ENCODE measurements around the gene BTN2A1.

The BTN2A1 gene

GRCh38 chr6:26475823-26476729, 18.3 kb downstream of the BTN2A1 start:
- no peak for TF ChIP-seq CTCF (IDR thresholded peaks at IDR 0.05; ENCODE audit: borderline replicate concordance, insufficient read depth, low read depth, low read length)
- H3K4me3 ChIP-seq (ENCODE audit: low read depth, low read length): no peak overlapping the region

DNA sequence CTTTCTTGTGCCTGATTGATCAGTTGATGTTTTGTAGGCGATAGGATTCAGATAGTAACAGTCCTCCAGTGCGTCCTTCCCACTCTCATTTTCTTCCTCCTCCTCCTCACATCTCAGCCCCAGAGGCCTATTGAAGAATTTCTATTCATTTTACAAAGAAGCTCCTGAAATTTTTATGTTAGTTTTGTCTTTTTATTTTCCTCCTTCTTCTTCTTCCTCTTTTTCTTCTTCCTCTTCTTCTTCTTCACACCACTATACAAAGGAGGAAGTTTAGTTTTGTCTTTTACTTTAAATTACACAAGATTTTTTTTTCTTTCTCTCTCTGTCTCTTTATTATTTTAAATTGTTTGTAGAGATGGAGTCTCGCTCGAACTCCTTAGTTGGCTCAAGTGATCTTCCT, 19.1 kb downstream of the BTN2A1 start:
- H3K4me3 ChIP-seq (ENCODE audit: low read depth, low read length): no peak overlapping the region
- no peak for TF ChIP-seq CTCF (IDR thresholded peaks at IDR 0.05; ENCODE audit: borderline replicate concordance, insufficient read depth, low read depth, low read length)

GRCh38 chr6:26477426-26477825, 19.7 kb downstream of the BTN2A1 start:
- H3K4me3 ChIP-seq (ENCODE audit: low read depth, low read length): no peak overlapping the region
- TF ChIP-seq CTCF (IDR thresholded peaks at IDR 0.05; ENCODE audit: borderline replicate concordance, insufficient read depth, low read depth, low read length): no peak

- TF ChIP-seq CTCF (IDR thresholded peaks at IDR 0.05; ENCODE audit: borderline replicate concordance, insufficient read depth, low read depth, low read length): no peak
- no peak overlapping the region for H3K4me3 ChIP-seq (ENCODE audit: low read depth, low read length)
Observed at GRCh38 chr6:26478100-26478984, 20.6 kb downstream of the BTN2A1 start.

DNA sequence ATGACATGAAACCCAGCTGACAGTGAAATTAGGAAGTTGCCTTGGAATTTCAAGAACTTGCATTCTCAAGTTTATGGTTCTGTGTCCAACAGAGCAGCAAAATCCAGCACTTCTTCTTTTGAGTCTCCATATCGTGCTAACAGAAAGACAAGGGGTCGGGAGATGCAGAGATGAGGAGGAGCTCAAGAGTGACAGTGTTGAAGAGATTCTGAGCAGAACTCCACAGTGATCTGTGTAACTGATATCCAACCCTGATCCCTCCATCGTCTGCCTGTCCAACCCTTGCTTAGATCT, 21.2 kb downstream of the BTN2A1 start:
- no peak for TF ChIP-seq CTCF (IDR thresholded peaks at IDR 0.05; ENCODE audit: borderline replicate concordance, insufficient read depth, low read depth, low read length)
- H3K4me3 ChIP-seq (ENCODE audit: low read depth, low read length): no peak overlapping the region

DNA sequence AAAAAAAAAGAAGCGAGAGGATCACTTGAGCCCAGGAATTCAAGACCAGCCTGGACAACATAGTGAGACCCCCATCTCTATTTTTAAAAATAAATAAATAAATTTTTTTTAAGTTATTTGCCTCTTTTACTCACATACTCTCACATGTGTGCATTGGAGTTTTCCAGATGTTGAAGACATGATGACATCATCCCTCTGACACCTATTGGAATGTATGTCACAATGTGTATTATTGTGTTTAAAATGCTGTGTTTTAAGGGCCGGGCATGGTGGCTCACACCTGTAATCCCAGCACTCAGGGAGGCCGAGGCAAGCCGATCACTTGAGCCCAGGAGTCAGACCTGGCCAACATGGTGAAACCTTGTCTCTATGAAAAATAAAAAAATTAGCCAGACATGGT, 24.6 kb downstream of the BTN2A1 start:
- no peak for TF ChIP-seq CTCF (IDR thresholded peaks at IDR 0.05; ENCODE audit: borderline replicate concordance, insufficient read depth, low read depth, low read length)
- H3K4me3 ChIP-seq (ENCODE audit: low read depth, low read length): no peak overlapping the region

All from GM12875 (cell line).